AG09319 (cell line): ENCODE measurements around the gene ZDHHC8.

Experiments used
- DNase-seq: peaks from one replicate; pipeline ENCODE4 v3.0.0-alpha.2; 2010; ENCODE audit warnings: low read depth; ENCODE audit errors: extremely low read depth
- TF ChIP-seq, protein P1 (sequence below): IDR thresholded peaks from 2 replicates; pipeline ENCODE4 v1.5.1; 2011; ENCODE audit warnings: low read depth, mild to moderate bottlenecking, inconsistent platforms, low read length, moderate library complexity

Gene ZDHHC8

DNA sequence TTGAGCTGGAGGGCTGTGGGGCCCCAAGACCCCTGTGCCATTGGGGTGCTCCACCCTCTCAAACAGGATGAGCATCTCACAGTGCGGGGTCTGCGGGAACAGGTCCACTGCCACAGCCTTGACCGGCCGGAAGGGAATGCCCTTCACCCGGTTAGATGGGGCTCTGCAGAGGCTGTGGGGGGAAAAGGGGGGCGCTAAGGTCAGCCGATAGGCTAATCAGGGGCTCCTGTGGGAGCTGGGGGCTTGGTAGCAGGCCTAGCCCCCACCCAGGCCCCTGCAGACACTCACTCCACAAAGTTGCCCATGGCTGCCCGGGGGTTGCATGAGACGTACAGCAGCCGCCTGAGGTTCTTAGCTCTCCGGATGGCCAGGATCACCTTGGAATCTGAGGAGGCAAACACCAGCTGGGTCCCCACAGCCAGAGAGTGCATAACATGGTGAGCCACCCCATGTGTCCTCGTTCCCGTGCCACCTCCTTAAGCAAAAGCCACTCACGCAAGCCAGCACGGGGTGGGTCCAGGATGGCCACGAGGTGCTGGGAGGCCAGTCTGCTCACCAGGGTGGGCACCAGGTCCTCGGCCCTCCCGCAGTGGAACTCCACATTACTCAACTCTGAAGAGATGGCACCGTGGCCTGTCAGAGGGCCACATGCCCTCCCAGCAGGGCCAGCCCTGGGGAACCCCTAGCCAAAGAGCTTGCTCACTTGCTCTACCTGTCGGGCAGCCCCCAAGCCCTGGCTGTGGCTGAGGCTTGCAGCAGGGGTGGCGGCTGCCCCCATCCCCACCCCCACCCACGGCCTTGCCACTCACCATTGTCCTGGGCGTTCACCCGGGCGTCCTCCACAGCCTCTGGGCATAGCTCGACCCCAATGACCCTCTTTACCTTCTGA, 18.7 kb upstream of the ZDHHC8 start:
- DNase-seq: no peak
- TF ChIP-seq, protein P1, sequence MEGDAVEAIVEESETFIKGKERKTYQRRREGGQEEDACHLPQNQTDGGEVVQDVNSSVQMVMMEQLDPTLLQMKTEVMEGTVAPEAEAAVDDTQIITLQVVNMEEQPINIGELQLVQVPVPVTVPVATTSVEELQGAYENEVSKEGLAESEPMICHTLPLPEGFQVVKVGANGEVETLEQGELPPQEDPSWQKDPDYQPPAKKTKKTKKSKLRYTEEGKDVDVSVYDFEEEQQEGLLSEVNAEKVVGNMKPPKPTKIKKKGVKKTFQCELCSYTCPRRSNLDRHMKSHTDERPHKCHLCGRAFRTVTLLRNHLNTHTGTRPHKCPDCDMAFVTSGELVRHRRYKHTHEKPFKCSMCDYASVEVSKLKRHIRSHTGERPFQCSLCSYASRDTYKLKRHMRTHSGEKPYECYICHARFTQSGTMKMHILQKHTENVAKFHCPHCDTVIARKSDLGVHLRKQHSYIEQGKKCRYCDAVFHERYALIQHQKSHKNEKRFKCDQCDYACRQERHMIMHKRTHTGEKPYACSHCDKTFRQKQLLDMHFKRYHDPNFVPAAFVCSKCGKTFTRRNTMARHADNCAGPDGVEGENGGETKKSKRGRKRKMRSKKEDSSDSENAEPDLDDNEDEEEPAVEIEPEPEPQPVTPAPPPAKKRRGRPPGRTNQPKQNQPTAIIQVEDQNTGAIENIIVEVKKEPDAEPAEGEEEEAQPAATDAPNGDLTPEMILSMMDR: no peak

- TF ChIP-seq, protein P1: no peak
- no peak for DNase-seq
Measured at GRCh38 chr22:20113551-20114310, 17.9 kb upstream of the ZDHHC8 start.

DNA sequence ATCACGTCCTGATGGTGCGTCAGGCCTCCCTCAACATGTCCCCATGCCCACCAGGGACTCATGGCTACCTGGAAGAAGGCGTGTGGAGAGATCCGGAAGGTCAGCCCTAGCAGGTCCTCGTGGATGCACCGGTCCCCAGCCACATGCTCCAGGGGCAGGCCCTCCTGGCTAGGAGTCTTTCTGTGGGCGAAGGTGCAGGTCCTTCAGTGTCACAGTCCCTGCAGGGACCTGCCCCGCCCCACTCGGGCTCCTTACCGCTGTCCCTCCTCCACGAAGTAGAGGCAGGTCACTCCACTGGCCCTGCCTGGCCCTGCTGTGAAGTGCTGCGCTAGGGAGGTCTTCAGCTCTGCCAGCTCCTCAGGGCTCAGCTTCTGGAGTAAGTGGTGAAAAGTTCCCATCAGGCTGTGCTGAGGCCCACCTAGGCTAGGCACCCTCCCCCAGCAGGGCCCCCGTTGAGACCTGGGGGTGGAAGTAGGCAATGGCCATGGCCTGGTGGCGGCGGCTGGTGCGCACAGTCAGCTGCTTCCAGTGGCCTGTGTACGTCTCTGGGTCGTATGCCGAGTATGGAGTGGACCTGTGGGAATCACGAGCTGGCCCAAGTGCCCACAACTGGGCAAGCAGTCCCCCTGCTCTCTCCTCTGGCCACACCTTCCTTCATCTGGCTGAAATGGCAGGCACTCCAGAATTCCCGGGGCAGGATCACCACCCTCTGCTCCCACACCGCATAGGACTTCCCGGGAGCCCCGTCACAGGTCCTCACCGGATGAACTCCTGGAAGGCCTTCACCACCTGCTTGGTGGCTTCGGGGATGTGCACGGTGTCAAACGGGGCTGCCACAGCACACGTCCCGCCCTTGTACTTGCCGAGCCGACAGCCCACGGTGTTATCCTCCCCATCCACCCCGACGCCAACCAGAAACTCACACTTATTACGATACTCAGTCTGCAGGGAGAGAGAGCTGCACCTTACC, 16.8 kb upstream of the ZDHHC8 start:
- no peak for DNase-seq
- TF ChIP-seq, protein P1: no peak

DNA sequence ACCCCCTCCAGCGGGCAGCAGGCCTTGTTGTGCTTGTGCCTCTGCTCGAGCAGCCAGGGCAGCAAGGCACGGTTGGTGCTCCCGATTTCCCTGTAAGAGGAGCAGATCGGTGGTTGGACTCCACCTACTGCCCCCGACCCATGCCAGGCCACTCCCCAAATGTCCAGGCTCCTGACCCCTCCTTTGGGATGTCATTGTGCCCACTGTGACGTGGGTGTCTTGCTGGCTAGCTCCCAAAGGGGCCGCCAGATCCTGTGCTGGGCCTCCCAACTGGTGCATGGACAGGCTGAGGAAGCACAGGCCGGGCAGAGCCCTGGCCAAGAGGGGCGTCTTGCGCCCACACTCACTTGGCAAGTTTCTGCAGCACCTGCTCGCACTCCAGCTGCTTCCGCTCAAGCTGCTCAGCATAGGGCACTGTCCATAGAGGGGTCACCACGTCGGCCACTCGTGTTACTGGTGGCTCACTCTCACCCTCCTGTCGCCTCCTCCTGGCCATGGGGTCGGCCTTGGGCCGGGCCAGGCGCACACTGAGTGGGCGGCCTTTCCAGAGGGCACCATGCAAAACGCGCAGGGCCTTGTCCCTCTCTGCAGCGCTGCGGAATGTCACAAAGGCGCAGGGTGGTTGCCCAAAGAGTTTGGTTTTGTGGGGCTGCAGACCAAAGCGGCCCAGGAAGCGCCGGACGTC, 15.8 kb upstream of the ZDHHC8 start, which contains the start of gene RANBP1:
Gene RANBP1, plus strand, starts transcription at position 414 of the 685 bp plus-strand sequence. Its CDS starts 81 bp downstream, at position 495.
- DNase-seq: no peak
- TF ChIP-seq, protein P1: no peak

DNA sequence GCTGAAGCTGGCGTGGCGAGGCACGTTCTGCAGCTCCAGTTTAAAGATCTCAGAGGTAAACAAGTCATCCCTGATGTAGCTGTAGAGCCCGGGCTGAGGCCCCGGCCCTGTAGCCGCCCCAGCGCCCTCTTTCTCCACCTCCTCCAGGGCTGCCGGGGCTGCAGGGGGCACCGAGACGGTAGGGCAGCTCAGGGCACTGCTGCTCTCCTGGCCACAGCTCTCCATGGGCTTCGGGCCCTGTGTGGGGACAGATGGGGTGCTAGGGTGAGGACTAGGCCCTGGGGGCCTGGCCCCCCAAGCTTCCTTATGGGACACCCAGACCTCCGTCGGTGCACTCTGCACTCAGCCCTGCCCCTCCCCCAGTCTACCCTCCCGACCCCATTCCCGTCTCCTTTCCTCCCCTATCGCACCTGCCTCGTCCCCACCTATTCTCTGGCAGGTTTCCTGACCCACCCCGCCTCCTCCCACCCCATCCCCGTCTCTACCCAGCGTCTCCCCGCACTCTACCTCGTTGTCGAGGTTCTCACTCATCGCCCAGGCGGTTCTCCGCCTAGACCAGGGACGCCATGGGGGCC, 15.1 kb upstream of the ZDHHC8 start:
- no peak for DNase-seq
- TF ChIP-seq, protein P1: no peak

- peak; percentile 96 for DNase-seq
- TF ChIP-seq, protein P1: no peak; the same call in 1 of the 2 replicates
Measured at GRCh38 chr22:20116951-20117632, 14.5 kb upstream of the ZDHHC8 start, which contains the start of gene TRMT2A. TSS of gene TRMT2A (minus strand) at chr22:20117226. CDS start at chr22:20116906, 320 bp downstream.
